ENCODE results near the gene POLK. TPM values are rescaled to one million over a fixed set of nuclear protein-coding genes. Genes with fewer than 3 reads are reported as not detected.
"Not testable (repeated sequence)": the region's sequence is repeated elsewhere in the genome, so short reads cannot be mapped to it uniquely, and the experiment has no call there.

The POLK gene
- total RNA-seq, 1 donor from 2014 or later, result 40.4 TPM

DNA sequence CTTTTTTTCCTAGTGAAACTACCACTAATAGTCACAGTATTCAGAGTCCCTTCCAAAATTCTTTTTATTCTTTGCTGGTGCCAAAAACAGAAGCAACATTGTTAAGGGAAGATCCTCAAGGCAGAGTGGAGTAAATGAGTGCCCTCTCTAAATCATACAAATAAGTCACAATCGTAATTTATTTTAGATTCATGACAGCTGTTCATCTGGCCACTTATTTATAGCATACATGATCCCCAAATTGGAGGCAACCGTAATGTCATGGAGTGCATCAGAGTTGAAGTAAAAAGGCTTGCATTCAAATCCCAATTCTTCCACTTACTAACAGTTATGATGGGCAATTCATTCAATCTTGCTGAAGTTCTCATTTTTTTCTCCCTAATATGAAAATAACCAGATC, 33.4 kb downstream of the POLK start:
- no peak for DNase-seq
- peaks cover 21% of the 10 kb centered on the region for H3K36me3 Mint-ChIP-seq (ENCODE audit: low read depth)
- no peaks in the 10 kb centered on the region for H3K27me3 Mint-ChIP-seq
- no peak overlapping the region for H3K4me3 Mint-ChIP-seq
- intact Hi-C loops (cut with micrococcal nuclease), result no loop called here
- H3K4me1 Mint-ChIP-seq, result peaks cover 4% of the 10 kb centered on the region
- no peak overlapping the region for H3K27ac Mint-ChIP-seq
- H3K9me3 Mint-ChIP-seq, result no peaks in the 10 kb centered on the region

DNA sequence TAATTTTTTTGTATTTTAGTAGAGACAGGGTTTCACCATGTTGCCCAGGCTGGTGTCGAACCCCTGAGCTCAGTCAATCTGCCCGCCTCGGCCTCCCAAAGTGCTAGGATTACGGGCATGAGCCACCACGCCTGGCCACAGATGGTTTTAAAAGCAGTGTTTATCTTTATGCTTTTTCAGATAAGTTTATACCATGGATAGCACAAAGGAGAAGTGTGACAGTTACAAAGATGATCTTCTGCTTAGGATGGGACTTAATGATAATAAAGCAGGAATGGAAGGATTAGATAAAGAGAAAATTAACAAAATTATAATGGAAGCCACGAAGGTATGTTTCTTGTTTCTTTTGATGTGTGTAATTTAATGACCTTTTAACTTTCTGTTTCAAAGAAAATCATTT, 35.1 kb downstream of the POLK start:
- Mint-ChIP-seq H3K36me3 (ENCODE audit: low read depth) (peaks cover 26% of the 10 kb centered on the region), H3K4me3 (no peak overlapping the region), H3K27me3 (no peaks in the 10 kb centered on the region), H3K4me1 (peaks cover 4% of the 10 kb centered on the region), H3K27ac (no peak overlapping the region), H3K9me3 (peaks cover 10% of the 10 kb centered on the region)
- intact Hi-C loops (cut with micrococcal nuclease), result no loop called here
- no peak for DNase-seq

DNA sequence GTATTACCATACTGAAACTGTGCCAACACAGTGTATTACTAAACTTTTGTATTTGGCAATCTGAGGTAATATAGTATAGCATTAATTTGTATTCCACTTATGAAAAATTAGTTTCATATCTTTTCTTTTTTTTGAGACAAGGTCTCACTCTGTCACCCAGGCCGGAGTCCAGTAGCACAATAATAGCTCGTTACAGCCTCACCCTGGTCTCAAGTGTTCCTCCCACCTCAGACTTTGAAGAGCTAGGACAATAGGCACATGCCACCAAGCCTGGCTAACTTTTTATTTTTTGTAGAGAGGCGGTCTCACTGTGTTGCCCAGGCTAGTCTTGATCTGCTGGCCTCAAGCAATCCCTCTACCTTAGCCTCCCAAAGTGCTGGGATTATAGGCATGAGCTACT, 36.1 kb downstream of the POLK start:
- Mint-ChIP-seq H3K27me3 (no peaks in the 10 kb centered on the region), H3K4me3 (no peak overlapping the region), H3K36me3 (ENCODE audit: low read depth) (peaks cover 33% of the 10 kb centered on the region), H3K27ac (no peak overlapping the region), H3K4me1 (peaks cover 4% of the 10 kb centered on the region), H3K9me3 (peaks cover 10% of the 10 kb centered on the region)
- DNase-seq, result no peak
- intact Hi-C loops (cut with micrococcal nuclease), result no loop called here

DNA sequence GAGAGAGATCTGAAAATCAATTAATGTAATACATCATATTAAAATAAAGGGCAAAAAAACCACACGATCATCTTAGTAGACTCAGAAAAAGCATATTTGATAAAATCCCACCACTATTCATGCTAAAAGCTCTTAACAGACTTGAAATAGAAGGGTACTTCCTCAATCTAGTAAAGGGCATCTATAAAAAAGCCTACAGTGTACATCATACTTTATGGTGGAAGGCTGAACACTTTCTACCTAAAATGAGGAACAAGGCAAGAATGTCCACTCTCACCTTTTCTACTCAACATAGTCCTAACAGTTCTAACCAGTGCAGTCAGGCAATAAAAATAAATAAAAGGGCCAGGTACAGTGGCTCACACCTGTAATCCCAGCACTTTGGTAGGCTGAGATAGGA, 38.9 kb downstream of the POLK start:
- intact Hi-C loops (cut with micrococcal nuclease), result no loop called here
- Mint-ChIP-seq H3K9me3 (peaks cover 10% of the 10 kb centered on the region), H3K36me3 (ENCODE audit: low read depth) (peaks cover 48% of the 10 kb centered on the region), H3K4me1 (no peaks in the 10 kb centered on the region), H3K4me3 (no peak overlapping the region), H3K27me3 (no peaks in the 10 kb centered on the region), H3K27ac (no peak overlapping the region)
- DNase-seq, result no peak

DNA sequence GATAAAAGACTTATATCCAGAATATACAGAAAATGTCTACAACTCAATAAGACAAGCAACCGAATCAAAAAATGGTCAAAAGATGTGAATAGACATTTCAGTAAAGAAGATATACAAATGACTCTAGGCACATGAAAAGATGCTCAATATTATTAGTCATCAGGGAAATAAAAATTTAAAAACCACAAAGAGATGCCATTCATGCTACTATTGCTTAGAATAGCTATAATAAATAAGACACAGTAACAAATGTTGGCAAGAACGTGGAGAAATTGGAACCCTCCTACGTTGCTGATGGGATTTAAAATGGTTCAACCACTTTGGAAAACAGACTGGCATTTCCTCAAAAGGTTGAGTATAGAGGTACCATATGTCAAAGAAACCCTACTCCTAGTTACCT, 39.8 kb downstream of the POLK start:
- H3K4me3 Mint-ChIP-seq, result no peak overlapping the region
- DNase-seq, result no peak
- H3K4me1 Mint-ChIP-seq, result no peaks in the 10 kb centered on the region
- intact Hi-C loops (cut with micrococcal nuclease), result no loop called here
- H3K27ac Mint-ChIP-seq, result no peak overlapping the region
- H3K9me3 Mint-ChIP-seq, result peaks cover 10% of the 10 kb centered on the region
- peaks cover 54% of the 10 kb centered on the region for H3K36me3 Mint-ChIP-seq (ENCODE audit: low read depth)
- H3K27me3 Mint-ChIP-seq, result no peaks in the 10 kb centered on the region

DNA sequence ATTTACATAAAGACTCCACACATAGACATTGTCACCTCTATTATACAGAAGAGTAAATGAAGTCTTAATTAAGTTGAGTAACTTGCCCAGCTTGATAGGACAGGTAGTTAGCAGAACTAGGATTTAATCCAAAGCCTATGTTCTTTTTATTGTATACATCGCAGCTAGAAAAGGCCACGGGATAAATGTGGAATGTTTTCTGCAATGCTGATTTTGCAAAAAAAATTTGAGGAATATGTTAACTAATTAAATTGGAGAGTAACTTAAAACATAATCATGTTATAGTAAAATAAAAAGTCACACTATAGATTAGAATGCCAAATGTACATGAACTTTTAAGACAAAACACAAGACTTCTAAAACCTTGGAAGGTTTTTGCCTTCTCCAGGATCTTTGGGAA, 41.1 kb downstream of the POLK start:
- no peak overlapping the region for H3K4me3 Mint-ChIP-seq
- no peak for DNase-seq
- no peak overlapping the region for H3K27ac Mint-ChIP-seq
- peaks cover 10% of the 10 kb centered on the region for H3K9me3 Mint-ChIP-seq
- H3K36me3 Mint-ChIP-seq (ENCODE audit: low read depth), result peaks cover 64% of the 10 kb centered on the region
- H3K4me1 Mint-ChIP-seq, result no peaks in the 10 kb centered on the region
- no peaks in the 10 kb centered on the region for H3K27me3 Mint-ChIP-seq
- intact Hi-C loops (cut with micrococcal nuclease), result no loop called here

DNA sequence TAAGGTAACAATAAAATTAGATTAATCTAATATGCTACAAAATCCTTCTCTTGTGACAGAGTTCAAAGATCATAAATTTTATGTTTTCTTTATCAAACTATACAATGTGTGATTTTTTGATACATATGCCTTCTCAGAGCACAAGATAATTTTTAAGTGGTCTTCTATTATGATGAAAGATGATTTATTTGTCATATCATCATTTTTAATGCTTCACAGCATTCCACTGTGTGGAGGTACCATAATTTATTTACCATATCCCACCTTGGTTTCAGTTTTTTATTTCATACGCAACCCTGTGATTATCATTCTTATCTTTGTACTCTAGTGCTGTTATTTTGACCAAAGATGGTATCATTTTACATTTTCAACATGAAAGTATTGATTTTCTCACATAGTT, 41.7 kb downstream of the POLK start:
- Mint-ChIP-seq H3K36me3 (ENCODE audit: low read depth) (peaks cover 70% of the 10 kb centered on the region), H3K9me3 (peaks cover 10% of the 10 kb centered on the region), H3K27me3 (no peaks in the 10 kb centered on the region), H3K27ac (no peak overlapping the region), H3K4me3 (no peak overlapping the region), H3K4me1 (peaks cover 2% of the 10 kb centered on the region)
- intact Hi-C loops (cut with micrococcal nuclease), result no loop called here
- DNase-seq, result no peak

DNA sequence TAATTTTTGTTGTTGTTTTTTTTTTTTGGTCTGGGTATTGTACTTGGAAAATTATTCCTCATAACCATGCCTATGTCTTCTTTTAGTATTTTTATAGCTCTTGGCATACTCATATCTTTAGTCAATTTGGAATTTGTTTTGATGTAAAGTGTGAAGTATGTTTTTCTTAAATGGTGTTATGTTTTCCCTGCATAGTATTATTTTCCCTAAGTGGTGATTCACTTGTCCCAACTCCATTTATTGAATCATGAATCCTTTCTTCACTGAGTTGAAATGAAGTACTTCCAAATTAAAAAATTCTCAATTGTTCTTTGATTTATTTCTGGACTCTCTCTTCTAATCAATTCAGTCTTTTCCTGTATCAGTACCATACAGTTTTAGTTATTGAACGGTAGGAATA, 46.5 kb downstream of the POLK start:
- Mint-ChIP-seq H3K27ac (no peak overlapping the region), H3K9me3 (peaks cover 10% of the 10 kb centered on the region), H3K4me3 (no peak overlapping the region), H3K36me3 (ENCODE audit: low read depth) (peaks cover 77% of the 10 kb centered on the region), H3K27me3 (no peaks in the 10 kb centered on the region), H3K4me1 (peaks cover 2% of the 10 kb centered on the region)
- intact Hi-C loops (cut with micrococcal nuclease), result no loop called here
- no peak for DNase-seq

DNA sequence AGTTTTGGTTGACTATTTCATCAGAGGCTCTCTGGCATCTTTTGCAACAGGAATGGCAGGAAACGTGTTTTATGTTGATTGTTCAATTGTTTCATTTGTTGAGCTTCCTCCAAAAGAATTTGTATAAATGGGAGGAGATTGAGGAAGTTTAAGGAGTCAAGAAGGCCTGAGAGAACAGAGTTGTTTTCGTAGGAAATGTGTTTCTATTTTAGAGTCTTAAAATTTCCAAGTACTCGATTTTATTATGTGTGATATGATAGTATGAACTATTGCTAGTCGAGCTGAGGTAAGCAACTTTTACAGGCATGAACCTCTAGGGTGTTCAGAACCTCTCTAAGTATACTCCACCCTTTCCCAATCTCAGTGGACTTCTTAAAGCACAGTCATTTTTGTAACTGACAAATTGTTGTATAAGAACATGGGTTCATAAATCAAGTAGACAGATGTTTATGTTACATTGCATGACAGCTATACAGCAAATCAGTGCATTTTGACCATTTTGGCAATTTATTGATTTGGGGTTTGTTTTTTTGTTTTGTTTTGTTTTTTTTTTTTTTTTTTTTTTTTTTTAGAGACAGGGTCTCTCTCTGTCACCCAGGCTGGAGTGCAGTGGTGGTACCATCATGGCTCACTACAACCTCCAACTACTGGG, 47.4 kb downstream of the POLK start:
- peaks cover 17% of the 10 kb centered on the region for H3K9me3 Mint-ChIP-seq
- DNase-seq, result no peak
- H3K27me3 Mint-ChIP-seq, result no peaks in the 10 kb centered on the region
- H3K27ac Mint-ChIP-seq, result no peak overlapping the region
- intact Hi-C loops (cut with micrococcal nuclease), result no loop called here
- H3K4me3 Mint-ChIP-seq, result no peak overlapping the region
- peaks cover 77% of the 10 kb centered on the region for H3K36me3 Mint-ChIP-seq (ENCODE audit: low read depth)
- peaks cover 2% of the 10 kb centered on the region for H3K4me1 Mint-ChIP-seq

DNA sequence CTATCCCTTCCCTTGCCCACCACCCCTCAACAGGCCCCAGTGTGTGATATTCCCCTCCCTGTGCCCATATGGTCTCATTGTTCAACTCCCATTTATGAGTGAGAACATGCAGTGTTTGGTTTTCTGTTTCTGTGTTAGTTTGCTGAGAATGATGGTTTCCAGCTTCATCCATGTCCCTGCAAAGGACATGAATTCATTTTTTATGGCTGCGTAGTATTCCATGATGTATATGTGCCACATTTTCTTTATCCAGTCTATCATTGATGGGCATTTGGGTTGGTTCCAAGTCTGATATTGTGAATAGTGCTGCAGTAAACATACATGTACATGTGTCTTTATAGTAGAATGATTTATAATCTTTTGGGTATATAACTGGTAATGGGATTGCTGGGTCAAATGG, 49.0 kb downstream of the POLK start:
- H3K36me3 Mint-ChIP-seq (ENCODE audit: low read depth), result peaks cover 73% of the 10 kb centered on the region
- peaks cover 11% of the 10 kb centered on the region for H3K4me1 Mint-ChIP-seq
- H3K4me3 Mint-ChIP-seq; H3K27ac Mint-ChIP-seq; intact Hi-C loops (cut with micrococcal nuclease); H3K27me3 Mint-ChIP-seq; DNase-seq: not testable (repeated sequence)
- peaks cover 25% of the 10 kb centered on the region for H3K9me3 Mint-ChIP-seq

DNA sequence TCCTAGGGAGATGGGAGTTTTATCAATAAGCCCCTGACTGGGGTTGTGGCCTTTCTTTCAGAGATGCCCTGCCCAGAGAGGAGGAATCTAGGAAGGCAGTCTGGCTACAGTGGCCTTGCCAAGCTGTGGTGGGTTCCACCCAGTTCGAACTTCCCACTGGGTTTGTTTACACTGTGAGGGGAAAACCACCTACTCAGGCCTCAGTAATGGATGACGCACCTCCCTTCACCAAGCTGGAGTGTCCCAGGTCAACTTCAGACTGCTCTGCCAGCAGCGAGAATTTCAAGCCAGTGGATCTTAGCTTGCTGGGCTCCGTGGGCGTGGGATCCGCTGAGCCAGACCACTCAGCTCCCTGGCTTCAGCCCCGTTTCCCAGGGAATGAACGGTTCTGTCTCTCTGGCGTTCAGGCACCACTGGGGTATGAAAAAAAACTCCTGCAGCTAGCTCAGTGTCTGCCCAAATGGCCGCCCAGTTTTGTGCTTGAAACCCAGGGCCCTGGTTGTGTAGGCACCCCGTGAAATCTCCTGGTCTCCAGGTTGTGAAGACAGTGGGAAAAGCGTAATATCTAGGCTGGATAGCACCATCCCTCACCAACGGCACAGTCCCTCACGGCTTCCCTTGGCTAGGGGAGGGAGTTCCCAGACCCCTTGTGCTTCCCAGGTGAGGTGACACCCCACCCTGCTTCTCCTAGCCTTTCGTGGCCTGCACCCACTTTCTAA, 54.5 kb downstream of the POLK start:
- not testable (repeated sequence) for DNase-seq, H3K27me3 Mint-ChIP-seq
- H3K4me3 Mint-ChIP-seq, result peak overlapping the region; percentile 52
- intact Hi-C loops (cut with micrococcal nuclease), result loop anchor here (2.0 to 5.0 kb wide), 7 partner anchors 35 to 981 kb away; partner anchors contain the start of genes ANKRD31 and HMGCR
- H3K4me1 Mint-ChIP-seq, result peaks cover 37% of the 10 kb centered on the region
- peaks cover 49% of the 10 kb centered on the region for H3K36me3 Mint-ChIP-seq (ENCODE audit: low read depth)
- H3K9me3 Mint-ChIP-seq, result peaks cover 21% of the 10 kb centered on the region
- H3K27ac Mint-ChIP-seq, result peak overlapping the region; percentile 98

DNA sequence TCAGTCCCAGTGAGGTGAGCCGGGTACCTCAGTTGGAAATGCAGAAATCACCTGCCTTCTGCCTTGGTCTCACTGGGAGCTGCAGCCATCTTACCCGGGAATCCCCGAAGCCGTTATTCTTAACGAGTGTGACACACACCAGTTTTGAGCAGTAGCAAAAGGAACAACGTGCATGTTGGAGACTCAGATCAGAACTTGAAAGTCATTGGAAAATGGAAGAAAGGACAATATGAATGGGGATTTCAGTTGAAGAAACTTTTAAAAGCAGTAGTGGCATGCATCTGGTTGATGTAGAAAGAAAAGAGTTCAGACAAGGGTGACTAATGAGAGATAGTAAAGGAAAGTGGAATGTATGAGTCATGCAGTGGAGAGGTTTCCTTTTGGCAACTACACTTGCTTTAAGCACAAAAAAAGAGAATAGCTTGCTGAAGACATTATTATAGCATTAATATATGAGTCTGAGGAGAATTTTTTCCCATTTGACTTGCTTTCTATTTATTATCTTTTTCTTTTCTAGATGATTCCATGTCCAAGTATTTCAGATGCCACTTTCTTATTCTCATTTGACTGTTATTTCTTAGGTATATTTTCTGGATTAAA, 55.1 kb downstream of the POLK start:
- H3K9me3 Mint-ChIP-seq, result peaks cover 21% of the 10 kb centered on the region
- H3K4me1 Mint-ChIP-seq, result peaks cover 39% of the 10 kb centered on the region
- intact Hi-C loops (cut with micrococcal nuclease), result loop anchor here (1.0 to 5.0 kb wide), 13 partner anchors 8 to 980 kb away; partner anchors contain the start of genes ANKRD31, CERT1, HMGCR and POC5
- peak overlapping the region; percentile 84 for H3K4me3 Mint-ChIP-seq
- peaks cover 48% of the 10 kb centered on the region for H3K36me3 Mint-ChIP-seq (ENCODE audit: low read depth)
- peaks cover 2% of the 10 kb centered on the region for H3K27me3 Mint-ChIP-seq
- peak overlapping the region; percentile 98 for H3K27ac Mint-ChIP-seq
- DNase-seq, result peak; percentile 83

DNA sequence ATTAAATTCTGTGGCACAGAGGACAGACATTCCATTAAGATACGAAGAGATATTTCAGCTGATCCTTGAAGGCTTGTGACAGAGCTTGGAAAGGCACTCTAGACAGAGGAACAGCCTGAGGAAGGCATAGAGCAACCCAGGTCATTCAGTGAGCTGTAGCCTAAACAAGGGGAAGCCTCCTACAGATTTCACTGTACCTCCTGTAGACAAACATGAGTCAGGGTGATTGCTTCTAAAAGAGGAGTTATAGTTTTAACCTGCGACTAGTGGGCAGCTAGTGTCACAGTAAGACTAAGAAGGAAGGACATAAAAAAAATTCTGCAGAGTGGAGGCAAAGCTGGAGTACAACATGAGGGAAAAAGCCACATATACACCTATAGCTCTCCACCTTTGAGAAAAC, 56.0 kb downstream of the POLK start:
- peaks cover 39% of the 10 kb centered on the region for H3K4me1 Mint-ChIP-seq
- H3K36me3 Mint-ChIP-seq (ENCODE audit: low read depth), result peaks cover 42% of the 10 kb centered on the region
- intact Hi-C loops (cut with micrococcal nuclease), result loop anchor here (1.0 to 5.0 kb wide), 13 partner anchors 8 to 979 kb away; partner anchors contain the start of genes ANKRD31, CERT1, HMGCR and POC5
- H3K27ac Mint-ChIP-seq, result peak overlapping the region; percentile 98
- peak; percentile 61 for DNase-seq
- H3K9me3 Mint-ChIP-seq, result peaks cover 20% of the 10 kb centered on the region
- peak overlapping the region; percentile 84 for H3K4me3 Mint-ChIP-seq
- H3K27me3 Mint-ChIP-seq, result peaks cover 2% of the 10 kb centered on the region

DNA sequence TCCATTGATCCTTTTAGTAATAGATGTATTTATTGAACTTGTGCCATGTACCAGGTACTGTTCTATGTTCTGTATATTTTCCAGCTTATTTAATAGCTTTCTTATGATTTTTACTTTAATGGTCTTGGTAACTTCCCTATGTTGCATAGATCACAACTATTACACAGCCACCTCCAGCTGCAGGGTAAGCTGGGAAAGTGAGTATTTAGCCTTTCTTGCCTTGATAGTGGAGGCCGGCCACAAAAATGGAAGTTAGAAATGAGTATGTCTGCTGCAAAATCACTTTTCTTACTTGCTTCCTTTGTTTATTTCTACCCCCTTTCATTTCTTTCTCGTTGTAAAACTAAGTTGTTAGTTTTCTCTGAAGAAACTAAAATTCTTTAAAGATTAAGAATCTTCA, 56.5 kb downstream of the POLK start:
- intact Hi-C loops (cut with micrococcal nuclease), result loop anchor here (5.0 kb wide), 2 partner anchors 231 to 331 kb away; partner anchors contain the start of genes ANKRD31 and HMGCR
- H3K36me3 Mint-ChIP-seq (ENCODE audit: low read depth), result peaks cover 40% of the 10 kb centered on the region
- H3K4me3 Mint-ChIP-seq, result peak overlapping the region; percentile 84
- peak overlapping the region; percentile 98 for H3K27ac Mint-ChIP-seq
- H3K9me3 Mint-ChIP-seq, result peaks cover 15% of the 10 kb centered on the region
- peaks cover 39% of the 10 kb centered on the region for H3K4me1 Mint-ChIP-seq
- H3K27me3 Mint-ChIP-seq, result peaks cover 2% of the 10 kb centered on the region
- no peak for DNase-seq
